ENCODE results near the gene POLD2.
A peak's percentile ranks its signal among the peaks of the same experiment; 100 is the strongest.
"Not testable (repeated sequence)": the region's sequence is repeated elsewhere in the genome, so short reads cannot be mapped to it uniquely, and the experiment has no call there.

Gene POLD2

GRCh38 chr7:44123190-44124003 is at the start of gene POLD2:
POLD2 (minus strand) TSS chr7:44123548; CDS start chr7:44122053, 1,495 bp downstream.
- DNase-seq: peak; percentile 97 to 100 (median 98)
- intact Hi-C loops (cut with DNase I): loop anchor here (1.0 to 10.0 kb wide), 2 partner anchors 41 to 71 kb away; partner anchors contain the start of gene POLM

- intact Hi-C loops (cut with DNase I): no loop called here
- DNase-seq: no peak
Measured at GRCh38 chr7:44172803-44173424, 49.6 kb upstream of the POLD2 start.

GRCh38 chr7:44172352-44172751 is 49.0 kb upstream of the POLD2 start:
- no peak for DNase-seq
- intact Hi-C loops (cut with DNase I): no loop called here

- intact Hi-C loops (cut with DNase I); DNase-seq: not testable (repeated sequence)
Measured at GRCh38 chr7:44171901-44172300, 48.6 kb upstream of the POLD2 start.

GRCh38 chr7:44167920-44168319 is 44.6 kb upstream of the POLD2 start:
- intact Hi-C loops (cut with DNase I): no loop called here
- no peak for DNase-seq

- intact Hi-C loops (cut with DNase I): no loop called here
Measured at GRCh38 chr7:44163591-44163990, 40.2 kb upstream of the POLD2 start.

GRCh38 chr7:44162785-44163395 is 39.5 kb upstream of the POLD2 start:
- no peak for DNase-seq
- intact Hi-C loops (cut with DNase I): no loop called here

More at GRCh38 chr7:44163591-44163990, 40.2 kb upstream of the POLD2 start:
- DNase-seq: no peak

GRCh38 chr7:44162179-44162578 is 38.8 kb upstream of the POLD2 start:
- DNase-seq: no peak
- intact Hi-C loops (cut with DNase I): no loop called here

- no peak for DNase-seq
- intact Hi-C loops (cut with DNase I): no loop called here
Measured at GRCh38 chr7:44161371-44161770, 38.0 kb upstream of the POLD2 start.

GRCh38 chr7:44159824-44160630 is 36.7 kb upstream of the POLD2 start:
- no peak for DNase-seq
- intact Hi-C loops (cut with DNase I): no loop called here

GRCh38 chr7:44158873-44159631 is 35.7 kb upstream of the POLD2 start:
- peak in 1 of 10 donors; percentile 25 for DNase-seq
- intact Hi-C loops (cut with DNase I): no loop called here

- DNase-seq: no peak
- intact Hi-C loops (cut with DNase I): no loop called here
Measured at GRCh38 chr7:44158096-44158872, 34.9 kb upstream of the POLD2 start.

- intact Hi-C loops (cut with DNase I): no loop called here
- no peak for DNase-seq
Measured at GRCh38 chr7:44157116-44158080, 34.0 kb upstream of the POLD2 start.

GRCh38 chr7:44156453-44157010 is 33.2 kb upstream of the POLD2 start:
- peak in 2 of 10 donors; percentile 30 to 60 for DNase-seq

GRCh38 chr7:44155191-44156185 is 32.1 kb upstream of the POLD2 start:
- intact Hi-C loops (cut with DNase I): no loop called here
- DNase-seq: peak in 4 of 10 donors; percentile 30 to 92 (median 72)

More at GRCh38 chr7:44156453-44157010, 33.2 kb upstream of the POLD2 start:
- intact Hi-C loops (cut with DNase I): no loop called here

GRCh38 chr7:44154703-44155102 is 31.4 kb upstream of the POLD2 start:
- peak in 1 of 10 donors; percentile 14 for DNase-seq
- intact Hi-C loops (cut with DNase I): no loop called here
